ENCODE results near the gene ALDH1L1. TPM values are rescaled to one million over a fixed set of nuclear protein-coding genes. Genes with fewer than 3 reads are reported as not detected.
A peak's percentile ranks its signal among the peaks of the same experiment; 100 is the strongest.
"Not testable (repeated sequence)": the region's sequence is repeated elsewhere in the genome, so short reads cannot be mapped to it uniquely, and the experiment has no call there.

The ALDH1L1 gene
- total RNA-seq, 8 experiments from 2014 or later = 0.27 to 7.8 (median 0.75) TPM

DNA sequence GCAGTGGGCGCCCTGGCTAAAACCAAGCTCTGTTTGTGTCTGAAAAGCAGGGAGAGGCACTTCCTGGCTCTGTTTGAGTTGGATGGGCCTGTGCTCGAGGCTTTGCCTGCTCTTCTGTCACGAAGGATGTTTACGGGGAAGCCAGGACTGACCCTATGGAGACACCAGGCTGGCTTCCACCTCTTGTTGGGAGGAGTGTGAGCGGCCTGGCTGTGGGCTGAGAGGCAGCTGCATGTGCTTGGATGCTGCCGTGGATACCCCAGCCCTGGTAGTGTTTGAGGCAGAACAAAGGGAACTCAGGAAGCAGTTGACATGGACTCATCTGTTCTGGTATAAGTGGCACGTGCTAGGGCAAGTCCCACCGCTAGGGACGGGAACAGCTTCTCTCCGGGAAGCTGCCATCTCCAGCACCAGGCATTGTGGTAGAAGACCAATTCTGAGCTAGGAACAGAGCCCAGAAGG lies 78.8 kb downstream of the ALDH1L1 start:
- Histone ChIP-seq H3K4me3 (no peak overlapping the region), H3K4me1 (replicated peaks in 1 of 2) (peaks cover 3 to 10% of the 10 kb centered on the region in 2 donors), H3K27ac (no peak overlapping the region)
- in situ Hi-C loops (cut with MboI; ENCODE audit: low pct_unique_long_range_greater_than_20kb in 2 of 9, low sequenced_read_pairs in 9 of 9, unreplicated experiment in 9 of 9) = no loop called here
- peak in 2 of 8 experiments; percentile 11 to 68 for ATAC-seq (replicated peaks in 6 of 8)
- WGBS, 10 experiments = 77 to 100% (median 86%) methylated on average over 1 to 8 of the region's 10 CpGs; no CpG with 5 or more reads in 5 of the 10 experiments

DNA sequence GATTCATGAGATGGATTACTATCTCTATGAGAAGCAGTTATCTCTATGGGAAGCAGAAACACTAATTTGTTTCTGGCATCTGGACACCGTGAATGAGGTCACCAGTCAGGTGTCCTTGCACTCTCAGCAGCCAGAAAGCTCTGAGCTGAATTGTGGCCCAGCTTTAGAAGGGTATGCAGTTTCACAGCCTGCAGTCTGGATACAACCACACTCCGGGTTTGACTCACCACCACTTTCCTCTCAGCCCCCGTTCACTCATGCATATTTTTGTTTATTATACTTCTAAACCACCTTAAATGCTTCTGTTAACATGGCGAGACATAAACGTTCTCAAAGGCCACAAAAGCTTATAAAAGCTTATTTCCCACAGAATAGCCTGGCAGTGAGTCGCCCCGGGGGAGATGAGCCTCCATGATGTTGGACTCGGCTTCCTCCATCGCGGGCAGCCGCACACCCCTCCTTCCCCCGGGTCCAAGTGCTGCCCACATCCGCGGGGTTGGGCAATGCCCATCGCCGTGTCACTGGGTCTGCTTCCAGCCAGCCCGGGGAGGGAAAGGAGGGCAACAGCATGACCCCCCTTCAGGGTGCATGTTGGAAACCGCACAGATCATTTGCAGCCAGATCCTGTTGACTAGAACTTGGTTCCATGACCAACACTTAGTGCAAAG lies 79.6 kb downstream of the ALDH1L1 start:
- peaks cover 3 to 10% of the 10 kb centered on the region in 2 donors for H3K4me1 ChIP-seq (replicated peaks in 1 of 2)
- ATAC-seq (replicated peaks in 6 of 8) = peak in 7 of 8 experiments; percentile 27 to 96 (median 94)
- in situ Hi-C loops (cut with MboI; ENCODE audit: low pct_unique_long_range_greater_than_20kb in 2 of 9, low sequenced_read_pairs in 9 of 9, unreplicated experiment in 9 of 9) = no loop called here
- H3K4me3 ChIP-seq = no peak overlapping the region
- H3K27ac ChIP-seq = peak overlapping the region in 1 of 2 donors; percentile 33
- 36 to 92% (median 85%) methylated on average over 1 to 18 of the region's 18 CpGs; no CpG with 5 or more reads in 3 of the 10 experiments for WGBS, 10 experiments

DNA sequence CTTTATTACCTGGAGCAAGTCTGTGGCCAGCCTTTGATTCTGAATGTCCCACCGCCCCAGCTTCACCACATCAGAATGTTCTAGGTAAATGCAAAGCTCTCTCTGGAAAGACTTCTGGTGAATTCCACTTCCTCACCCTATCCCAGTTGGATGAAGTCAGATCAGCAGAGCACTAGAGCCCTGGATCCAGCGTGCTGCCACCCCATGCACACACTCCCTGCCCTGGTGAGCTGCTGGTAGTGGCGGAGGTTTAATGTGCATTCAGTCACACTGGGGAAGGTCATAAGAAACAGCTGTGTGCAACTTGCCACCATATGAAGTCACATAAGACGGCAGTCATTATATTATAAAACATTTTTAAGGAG lies 80.1 kb downstream of the ALDH1L1 start:
- in situ Hi-C loops (cut with MboI; ENCODE audit: low pct_unique_long_range_greater_than_20kb in 2 of 9, low sequenced_read_pairs in 9 of 9, unreplicated experiment in 9 of 9) = no loop called here
- H3K4me1 ChIP-seq (replicated peaks in 1 of 2) = peaks cover 3 to 10% of the 10 kb centered on the region in 2 donors
- H3K27ac ChIP-seq = peak overlapping the region in 1 of 2 donors; percentile 33
- no peak overlapping the region for H3K4me3 ChIP-seq
- peak in 6 of 8 experiments; percentile 8 to 87 (median 84) for ATAC-seq (replicated peaks in 6 of 8)
- 0 to 100% (median 79%) methylated on average over 1 to 3 of the region's 4 CpGs; no CpG with 5 or more reads in 1 of the 10 experiments for WGBS, 10 experiments

DNA sequence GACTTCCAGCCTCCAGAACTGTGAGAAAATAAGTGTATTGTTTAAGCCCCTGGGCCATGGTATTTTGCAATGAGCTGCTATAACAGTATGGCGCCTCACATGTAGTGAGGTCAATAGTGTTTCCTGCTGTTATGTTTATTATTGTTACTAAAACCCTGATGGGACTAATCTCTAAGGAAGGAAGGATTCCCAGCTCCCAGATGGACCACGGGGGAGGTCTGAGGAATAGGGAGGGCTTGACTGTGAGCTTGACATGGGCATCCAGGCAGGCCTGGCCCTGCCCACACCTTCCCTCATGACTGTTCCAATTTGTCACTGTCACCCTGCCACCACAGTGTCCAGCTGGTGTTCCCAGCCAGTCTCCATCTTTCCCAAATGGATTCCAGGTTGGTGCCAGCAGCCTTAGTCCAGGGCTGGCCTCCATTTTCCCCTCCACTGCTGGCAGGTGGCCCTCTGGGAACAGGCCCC lies 82.0 kb downstream of the ALDH1L1 start:
- ATAC-seq (replicated peaks in 6 of 8) = peak in 1 of 8 experiments; percentile 36
- peaks cover 3 to 10% of the 10 kb centered on the region in 2 donors for H3K4me1 ChIP-seq (replicated peaks in 1 of 2)
- no peak overlapping the region for H3K4me3 ChIP-seq
- no peak overlapping the region for H3K27ac ChIP-seq
- 46 to 100% (median 81%) methylated on average over 2 of the region's 2 CpGs; no CpG with 5 or more reads in 6 of the 10 experiments for WGBS, 10 experiments
- in situ Hi-C loops (cut with MboI; ENCODE audit: low pct_unique_long_range_greater_than_20kb in 2 of 9, low sequenced_read_pairs in 9 of 9, unreplicated experiment in 9 of 9) = no loop called here

DNA sequence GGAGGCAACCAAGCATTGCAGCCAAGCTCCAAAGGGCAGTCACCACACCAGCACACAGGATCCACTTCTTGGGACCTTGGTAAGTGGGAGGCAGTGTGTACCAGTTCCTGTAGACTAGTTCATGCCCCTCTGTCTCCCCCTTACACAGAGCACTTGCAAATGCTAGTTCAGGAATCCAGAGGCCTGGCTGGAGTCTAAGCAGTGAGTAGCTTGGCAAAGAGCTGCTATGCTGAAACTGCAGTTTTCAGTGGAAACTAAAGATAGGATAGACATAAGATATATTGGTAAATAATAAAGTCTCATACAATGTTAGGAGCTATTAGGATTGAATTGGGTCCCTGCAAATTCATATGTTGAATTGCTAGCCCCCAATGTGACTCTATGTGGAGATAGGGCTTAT lies 82.6 kb downstream of the ALDH1L1 start:
- Histone ChIP-seq H3K4me3 (no peak overlapping the region), H3K27ac (no peak overlapping the region), H3K4me1 (replicated peaks in 1 of 2) (peaks cover 3 to 10% of the 10 kb centered on the region in 2 donors)
- ATAC-seq (replicated peaks in 6 of 8) = no peak
- in situ Hi-C loops (cut with MboI; ENCODE audit: low pct_unique_long_range_greater_than_20kb in 2 of 9, low sequenced_read_pairs in 9 of 9, unreplicated experiment in 9 of 9) = no loop called here

- 20 to 75% (median 40%) methylated on average over 1 to 5 of the region's 6 CpGs; no CpG with 5 or more reads in 4 of the 10 experiments for WGBS, 10 experiments
- peaks cover 3 to 10% of the 10 kb centered on the region in 2 donors for H3K4me1 ChIP-seq (replicated peaks in 1 of 2)
- H3K27ac ChIP-seq; H3K4me3 ChIP-seq; ATAC-seq (replicated peaks in 6 of 8); in situ Hi-C loops (cut with MboI; ENCODE audit: low pct_unique_long_range_greater_than_20kb in 2 of 9, low sequenced_read_pairs in 9 of 9, unreplicated experiment in 9 of 9): not testable (repeated sequence)
These were observed 84.1 kb downstream of the ALDH1L1 start for GRCh38 chr3:126096274-126096673.

- H3K4me1 ChIP-seq (replicated peaks in 1 of 2); in situ Hi-C loops (cut with MboI; ENCODE audit: low pct_unique_long_range_greater_than_20kb in 2 of 9, low sequenced_read_pairs in 9 of 9, unreplicated experiment in 9 of 9); ATAC-seq (replicated peaks in 6 of 8); H3K27ac ChIP-seq; H3K4me3 ChIP-seq: not testable (repeated sequence)
- 43 to 100% (median 70%) methylated on average over 1 to 4 of the region's 5 CpGs; no CpG with 5 or more reads in 3 of the 10 experiments for WGBS, 10 experiments
These were observed 88.3 kb downstream of the ALDH1L1 start for GRCh38 chr3:126092128-126092527.

DNA sequence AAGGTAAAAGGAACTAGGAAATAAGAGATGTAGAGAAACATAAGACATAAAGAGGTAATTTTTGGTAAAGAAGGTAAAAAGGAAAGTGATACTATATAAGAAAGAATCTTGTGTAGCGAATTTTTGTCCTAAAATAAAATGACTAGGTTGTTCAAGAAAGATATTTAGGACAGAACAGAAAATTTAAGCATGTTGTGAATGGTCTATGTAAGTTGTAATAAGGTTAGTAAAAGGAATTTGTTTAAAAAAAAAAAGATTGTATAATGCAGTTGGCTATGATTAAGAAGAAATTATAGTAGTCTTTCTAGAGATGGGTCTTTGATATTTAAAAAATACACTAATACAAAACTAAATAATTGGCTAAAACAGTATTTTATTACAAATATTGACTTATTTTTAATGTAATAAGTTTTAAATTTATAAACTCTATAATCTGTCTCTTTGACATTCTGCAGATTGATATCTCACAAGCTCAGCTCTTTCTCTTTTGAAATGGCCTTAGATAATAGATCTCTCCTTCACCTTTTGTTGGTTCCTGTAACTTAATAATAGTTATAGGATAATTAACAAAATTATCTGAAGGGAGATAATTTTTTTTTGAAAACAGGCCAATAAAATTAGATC lies 92.7 kb downstream of the ALDH1L1 start:
- no peak for ATAC-seq (replicated peaks in 6 of 8)
- no peak overlapping the region for H3K4me3 ChIP-seq
- in situ Hi-C loops (cut with MboI; ENCODE audit: low pct_unique_long_range_greater_than_20kb in 2 of 9, low sequenced_read_pairs in 9 of 9, unreplicated experiment in 9 of 9) = no loop called here
- 0 to 53% (median 23%) methylated on average over 1 of the region's 1 CpG; no CpG with 5 or more reads in 1 of the 10 experiments for WGBS, 10 experiments
- peaks cover 5 to 8% of the 10 kb centered on the region in 2 donors for H3K4me1 ChIP-seq (replicated peaks in 1 of 2)
- H3K27ac ChIP-seq = no peak overlapping the region

DNA sequence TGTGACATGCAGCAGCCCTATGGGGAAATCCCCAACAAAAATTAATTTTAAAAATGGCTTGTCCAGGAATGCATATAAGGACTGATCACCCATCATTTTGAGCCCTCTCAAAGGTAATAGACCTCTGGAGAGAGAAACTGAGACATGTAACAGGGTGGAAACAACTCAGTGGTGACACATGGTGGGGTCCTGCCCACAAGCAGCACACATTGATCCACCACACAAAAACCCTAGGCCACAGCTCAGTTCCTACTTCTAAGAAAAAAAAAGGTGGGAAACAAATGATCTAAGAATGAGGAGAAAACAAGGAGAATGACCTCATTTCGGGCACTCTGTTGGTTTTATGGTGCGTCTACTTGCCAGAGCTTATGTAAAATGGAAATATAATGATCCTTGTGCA lies 94.5 kb downstream of the ALDH1L1 start:
- in situ Hi-C loops (cut with MboI; ENCODE audit: low pct_unique_long_range_greater_than_20kb in 2 of 9, low sequenced_read_pairs in 9 of 9, unreplicated experiment in 9 of 9) = no loop called here

GRCh38 chr3:126085276-126085675 lies 95.1 kb downstream of the ALDH1L1 start:
- Histone ChIP-seq H3K4me1 (replicated peaks in 1 of 2) (peaks cover 5 to 8% of the 10 kb centered on the region in 2 donors), H3K27ac (no peak overlapping the region), H3K4me3 (no peak overlapping the region)
- ATAC-seq (replicated peaks in 6 of 8) = no peak
- WGBS, 10 experiments = 88 to 100% (median 96%) methylated on average over 1 to 6 of the region's 7 CpGs; no CpG with 5 or more reads in 1 of the 10 experiments
- in situ Hi-C loops (cut with MboI; ENCODE audit: low pct_unique_long_range_greater_than_20kb in 2 of 9, low sequenced_read_pairs in 9 of 9, unreplicated experiment in 9 of 9) = no loop called here

More for the DNA sequence above, 94.5 kb downstream of the ALDH1L1 start:
- WGBS, 10 experiments = 17 to 78% (median 48%) methylated on average over 1 to 2 of the region's 2 CpGs
- Histone ChIP-seq H3K27ac (no peak overlapping the region), H3K4me3 (no peak overlapping the region), H3K4me1 (replicated peaks in 1 of 2) (peaks cover 5 to 8% of the 10 kb centered on the region in 2 donors)
- ATAC-seq (replicated peaks in 6 of 8) = no peak

GRCh38 chr3:126084768-126085180 lies 95.6 kb downstream of the ALDH1L1 start:
- ATAC-seq (replicated peaks in 6 of 8) = no peak
- Histone ChIP-seq H3K27ac (peak overlapping the region in 1 of 2 donors; percentile 77), H3K4me3 (peak overlapping the region; percentile 60 to 95 (median 77)), H3K4me1 (replicated peaks in 1 of 2) (peaks cover 5 to 8% of the 10 kb centered on the region in 2 donors)
- WGBS, 10 experiments = 53 to 100% (median 83%) methylated on average over 1 to 5 of the region's 5 CpGs; no CpG with 5 or more reads in 1 of the 10 experiments
- in situ Hi-C loops (cut with MboI; ENCODE audit: low pct_unique_long_range_greater_than_20kb in 2 of 9, low sequenced_read_pairs in 9 of 9, unreplicated experiment in 9 of 9) = no loop called here

- H3K4me1 ChIP-seq (replicated peaks in 1 of 2) = peaks cover 5 to 8% of the 10 kb centered on the region in 2 donors
- H3K4me3 ChIP-seq = peak within 1 kb of the TSS; percentile 60 to 95 (median 77)
- WGBS, 10 experiments = 0 to 46% (median 9%) methylated on average over 1 to 10 of the region's 72 CpGs; no CpG with 5 or more reads in 1 of the 10 experiments
- peak within 1 kb of the TSS; percentile 77 to 81 for H3K27ac ChIP-seq
- in situ Hi-C loops (cut with MboI; ENCODE audit: low pct_unique_long_range_greater_than_20kb in 2 of 9, low sequenced_read_pairs in 9 of 9, unreplicated experiment in 9 of 9) = no loop called here
- ATAC-seq (replicated peaks in 6 of 8) = peak; percentile 87 to 95 (median 90)
These were observed 96.2 kb downstream of the ALDH1L1 start, which contains the start of gene SLC41A3 for GRCh38 chr3:126083913-126084767. TSS of gene SLC41A3 (minus strand) at chr3:126084124. CDS start at chr3:126068219, 15,905 bp downstream.
